C4-2B (cell line): Measurements from ENCODE around the gene CA10.

ENCODE experiments used
- ZFX ChIP-seq: fragments of 450-650 bp; IDR thresholded peaks from 2 replicates; pipeline ENCODE4 v1.6.1; 2017
- TF ChIP-seq, protein P1 (sequence below): fragments of 450-650 bp; conservative IDR thresholded peaks from 2 replicates; pipeline ENCODE4 v1.5.1; 2017; ENCODE audit warnings: mild to moderate bottlenecking

GRCh38 chr17:51676691-51677487 lies 481.6 kb downstream of the CA10 start:
- TF ChIP-seq, protein P1, sequence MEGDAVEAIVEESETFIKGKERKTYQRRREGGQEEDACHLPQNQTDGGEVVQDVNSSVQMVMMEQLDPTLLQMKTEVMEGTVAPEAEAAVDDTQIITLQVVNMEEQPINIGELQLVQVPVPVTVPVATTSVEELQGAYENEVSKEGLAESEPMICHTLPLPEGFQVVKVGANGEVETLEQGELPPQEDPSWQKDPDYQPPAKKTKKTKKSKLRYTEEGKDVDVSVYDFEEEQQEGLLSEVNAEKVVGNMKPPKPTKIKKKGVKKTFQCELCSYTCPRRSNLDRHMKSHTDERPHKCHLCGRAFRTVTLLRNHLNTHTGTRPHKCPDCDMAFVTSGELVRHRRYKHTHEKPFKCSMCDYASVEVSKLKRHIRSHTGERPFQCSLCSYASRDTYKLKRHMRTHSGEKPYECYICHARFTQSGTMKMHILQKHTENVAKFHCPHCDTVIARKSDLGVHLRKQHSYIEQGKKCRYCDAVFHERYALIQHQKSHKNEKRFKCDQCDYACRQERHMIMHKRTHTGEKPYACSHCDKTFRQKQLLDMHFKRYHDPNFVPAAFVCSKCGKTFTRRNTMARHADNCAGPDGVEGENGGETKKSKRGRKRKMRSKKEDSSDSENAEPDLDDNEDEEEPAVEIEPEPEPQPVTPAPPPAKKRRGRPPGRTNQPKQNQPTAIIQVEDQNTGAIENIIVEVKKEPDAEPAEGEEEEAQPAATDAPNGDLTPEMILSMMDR = no peak
- no peak for TF ChIP-seq ZFX
